Tibial nerve (tissue), 3 donors: ENCODE data around the gene FAM149B1.
"Not testable (repeated sequence)": the region's sequence is repeated elsewhere in the genome, so short reads cannot be mapped to it uniquely, and the experiment has no call there.

Experiments used
- CTCF ChIP-seq, 5 experiments: fragments of 200-600 bp in 3 of 5; fragments of 450-650 bp in 2 of 5; sonication (generic) in 3 of 5; IDR thresholded peaks; one replicate each; pipeline ENCODE4 v1.5.1; 2016 to 2019; ENCODE audit warnings: antibody characterized with exemption in 5 of 5, mild to moderate bottlenecking in 3 of 5, moderate library complexity in 2 of 5
- POLR2A ChIP-seq, 2 donors: fragments of 450-650 bp; IDR thresholded peaks; one replicate each; pipeline ENCODE4 v1.6.1; 2017; ENCODE audit warnings: antibody characterized with exemption in 2 of 2, mild to moderate bottlenecking in 2 of 2, moderate library complexity in 2 of 2

GRCh38 chr10:73258612-73259011 is 90.7 kb downstream of the FAM149B1 start:
- TF ChIP-seq CTCF, POLR2A (IDR thresholded peaks at IDR 0.05): not testable (repeated sequence)
